GM23338 (cell line): ENCODE results near the gene KRT85. TPM values are rescaled to one million over a fixed set of nuclear protein-coding genes. Genes with fewer than 3 reads are reported as not detected.

ENCODE experiments used
- ATAC-seq: fragments of 200-7000 bp; cut with Tn5 transposase; 3 replicates; pipeline ENCODE4 v1.9.1; 2020
- DNase-seq: peaks from one replicate; pipeline ENCODE4 v3.0.0-alpha.2; 2015; ENCODE audit warnings: low spot score
- H2AFZ ChIP-seq: fragments of 200-600 bp; sonication (generic); 2 replicates; pipeline ENCODE4 v1.8.0; 2016; ENCODE audit warnings: antibody characterized with exemption, mild to moderate bottlenecking, moderate library complexity
- H3F3A ChIP-seq: fragments of 200-600 bp; sonication (generic); replicated peaks from 2 replicates; pipeline ENCODE4 v1.8.0; 2017; ENCODE audit warnings: antibody characterized with exemption, mixed run types, low read depth
- H3K27ac ChIP-seq: fragments of 200-600 bp; sonication (generic); 2 replicates; pipeline ENCODE4 v1.6.1; 2016; ENCODE audit warnings: low read depth
- H3K27me3 ChIP-seq: fragments of 200-600 bp; sonication (generic); 2 replicates; pipeline ENCODE4 v1.8.0; 2016; ENCODE audit warnings: mild to moderate bottlenecking, mixed run types, moderate library complexity; ENCODE audit not compliant: insufficient read depth
- H3K36me3 ChIP-seq: fragments of 200-600 bp; sonication (generic); 2 replicates; pipeline ENCODE4 v1.8.0; 2016; ENCODE audit warnings: mild to moderate bottlenecking; ENCODE audit not compliant: insufficient read depth
- H3K4me1 ChIP-seq: fragments of 200-600 bp; sonication (generic); 2 replicates; pipeline ENCODE4 v1.8.0; 2016; ENCODE audit warnings: mild to moderate bottlenecking, moderate library complexity; ENCODE audit not compliant: insufficient read depth
- H3K4me2 ChIP-seq: fragments of 200-600 bp; sonication (generic); 2 replicates; pipeline ENCODE4 v1.7.1; 2017; ENCODE audit warnings: mixed run types
- H3K4me3 ChIP-seq: fragments of 200-600 bp; sonication (generic); 2 replicates; pipeline ENCODE4 v1.6.1; 2016; ENCODE audit warnings: mixed run types
- H3K79me2 ChIP-seq: fragments of 200-600 bp; sonication (generic); replicated peaks from 2 replicates; pipeline ENCODE4 v1.8.0; 2017; ENCODE audit warnings: mild to moderate bottlenecking; ENCODE audit not compliant: insufficient read depth
- H3K9me2 ChIP-seq: fragments of 200-600 bp; sonication (generic); 2 replicates; pipeline ENCODE4 v1.8.0; 2017; ENCODE audit not compliant: insufficient read depth
- H4K20me1 ChIP-seq: fragments of 200-600 bp; sonication (generic); replicated peaks from 2 replicates; pipeline ENCODE4 v1.8.0; 2017; ENCODE audit warnings: mild to moderate bottlenecking; ENCODE audit not compliant: insufficient read depth
- H3K27ac Mint-ChIP-seq: 2 replicates; pipeline ENCODE4 v1.8.0; 2020; ENCODE audit warnings: inconsistent platforms, mild to moderate bottlenecking, moderate library complexity, mixed read lengths
- H3K27me3 Mint-ChIP-seq: 3 replicates; pipeline ENCODE4 v1.8.0; 2022; ENCODE audit warnings: low read depth, mild to moderate bottlenecking, moderate library complexity, mixed read lengths, inconsistent platforms; ENCODE audit not compliant: insufficient read depth, poor library complexity
- H3K36me3 Mint-ChIP-seq: 3 replicates; pipeline ENCODE4 v1.8.0; 2021; ENCODE audit warnings: low read depth, mild to moderate bottlenecking, inconsistent platforms, moderate library complexity, mixed read lengths
- H3K4me1 Mint-ChIP-seq: 3 replicates; pipeline ENCODE4 v1.8.0; 2020; ENCODE audit warnings: mild to moderate bottlenecking, inconsistent platforms, mixed read lengths
- H3K4me3 Mint-ChIP-seq: 3 replicates; pipeline ENCODE4 v1.8.0; 2021; ENCODE audit warnings: moderate library complexity, mild to moderate bottlenecking, inconsistent platforms, mixed read lengths
- H3K9me3 Mint-ChIP-seq: 3 replicates; pipeline ENCODE4 v1.8.0; 2020; ENCODE audit warnings: moderate library complexity, mild to moderate bottlenecking, inconsistent platforms, mixed read lengths
- CREB1 ChIP-seq: fragments of 250-450 bp; sonication (Bioruptor Pico); IDR thresholded peaks from 2 replicates; pipeline ENCODE4 v1.5.0; 2020; ENCODE audit warnings: low read depth, mild to moderate bottlenecking, moderate library complexity
- CTCF ChIP-seq, 2 experiments: fragments of 200-600 bp in 1 of 2; sonication (generic) in 1 of 2; conservative IDR thresholded peaks; 2 replicates each; pipeline versions ENCODE4 v1.5.1 to v1.6.1; 2016 to 2017; ENCODE audit warnings: antibody characterized with exemption in 2 of 2, low read depth in 2 of 2, mild to moderate bottlenecking in 2 of 2, moderate library complexity in 1 of 2
- ETS1 ChIP-seq: IDR thresholded peaks from 2 replicates; pipeline ENCODE4 v1.6.1; 2016; ENCODE audit warnings: antibody characterized with exemption
- EZH2 ChIP-seq: fragments of 200-600 bp; sonication (generic); IDR thresholded peaks from one replicate; pipeline ENCODE4 v1.8.0; 2017; ENCODE audit warnings: antibody characterized with exemption, mild to moderate bottlenecking, low read depth; ENCODE audit not compliant: unreplicated experiment
- EZH2phosphoT487 ChIP-seq: fragments of 200-600 bp; sonication (generic); IDR thresholded peaks from one replicate; pipeline ENCODE4 v1.8.1; 2018; ENCODE audit warnings: antibody characterized with exemption; ENCODE audit not compliant: unreplicated experiment
- JUNB ChIP-seq: IDR thresholded peaks from one replicate; pipeline ENCODE4 v1.6.1; 2016; ENCODE audit warnings: antibody characterized with exemption; ENCODE audit not compliant: unreplicated experiment
- NANOG ChIP-seq: IDR thresholded peaks from 2 replicates; pipeline ENCODE4 v1.6.1; 2016; ENCODE audit warnings: antibody characterized with exemption, borderline replicate concordance
- POLR2AphosphoS5 ChIP-seq: IDR thresholded peaks from 2 replicates; pipeline ENCODE4 v1.6.1; 2016; ENCODE audit warnings: antibody characterized with exemption, low read depth
- REST ChIP-seq: IDR thresholded peaks from one replicate; pipeline ENCODE4 v1.6.1; 2018; ENCODE audit warnings: antibody characterized with exemption; ENCODE audit not compliant: unreplicated experiment
- STAT1 ChIP-seq: IDR thresholded peaks from one replicate; pipeline ENCODE4 v1.6.1; 2016; ENCODE audit warnings: antibody characterized with exemption; ENCODE audit not compliant: unreplicated experiment
- ZNF114 ChIP-seq: fragments of 250-450 bp; sonication (Bioruptor Pico); IDR thresholded peaks from 2 replicates; pipeline ENCODE4 v1.5.0; 2020; ENCODE audit warnings: mild to moderate bottlenecking, moderate library complexity
- polyA plus RNA-seq: library from polyadenylated mRNA; unstranded; fragments of >200 nt; fragmentation: Nextera tagmentation; extraction: Ambion mirVana; gene quantifications from 2 replicates; pipeline ENCODE4 v1.2.1, GENCODE V29; 2016
- total RNA-seq: library from RNA; depleted of rRNA; stranded (reverse); fragments of >200 nt; shearing (Covaris generic); gene quantifications from 2 replicates; pipeline ENCODE4 v1.2.3, GENCODE V29; 2014

KRT85 gene
- total and polyA plus RNA-seq, 2 experiments from 2014 or later, result not detected

GRCh38 chr12:52383331-52383730 lies 16.1 kb upstream of the KRT85 start (continued):
- TF ChIP-seq CTCF (conservative IDR thresholded peaks at IDR 0.05; ENCODE audit: low read depth in 2 of 2) (no peak), ETS1 (no peak), POLR2AphosphoS5 (no peak), ZNF114 (CRISPR knock-in tag) (no peak)

- no peak overlapping the region for H2AFZ ChIP-seq
- H3K27ac Mint-ChIP-seq, result no peak overlapping the region
- H3K4me2 ChIP-seq, result no peak overlapping the region
- peaks cover 3% of the 10 kb centered on the region for H3K27me3 Mint-ChIP-seq
- H3K36me3 ChIP-seq, result no peaks in the 10 kb centered on the region
- no peak overlapping the region for H3K4me3 ChIP-seq
- DNase-seq (no peak), ATAC-seq (no peak)
- H3K9me2 ChIP-seq, result 0 out of 2 replicates have a peak, but pooled peaks cover 2% of the 10 kb centered on the region
- H3F3A ChIP-seq, result no peaks in the 10 kb centered on the region
- H3K27ac ChIP-seq, result no peak overlapping the region
- no peaks in the 10 kb centered on the region for H3K36me3 Mint-ChIP-seq
- no peaks in the 10 kb centered on the region for H3K4me1 Mint-ChIP-seq
- H3K79me2 ChIP-seq, result no peaks in the 10 kb centered on the region
- H3K4me1 ChIP-seq, result no peaks in the 10 kb centered on the region
- H3K9me3 Mint-ChIP-seq, result no peaks in the 10 kb centered on the region
- H4K20me1 ChIP-seq, result no peaks in the 10 kb centered on the region
- no peak overlapping the region for H3K4me3 Mint-ChIP-seq
- no peak for TF ChIP-seq ETS1
- no peak for TF ChIP-seq ZNF114 (CRISPR knock-in tag)
- no peak for TF ChIP-seq EZH2phosphoT487
- no peak for TF ChIP-seq CREB1 (CRISPR knock-in tag)
- no peak for TF ChIP-seq REST
- no peak for TF ChIP-seq CTCF (conservative IDR thresholded peaks at IDR 0.05; ENCODE audit: low read depth in 2 of 2)
- no peak for TF ChIP-seq NANOG
- TF ChIP-seq EZH2, result no peak
- TF ChIP-seq JUNB, result no peak
- no peak for TF ChIP-seq STAT1
- no peaks in the 10 kb centered on the region for H3K27me3 ChIP-seq
These were observed 15.6 kb upstream of the KRT85 start for GRCh38 chr12:52382854-52383253.
